Right atrium auricular region (tissue), 2 donors: ENCODE measurements around the gene DMD. TPM values are rescaled to one million over a fixed set of nuclear protein-coding genes. Genes with fewer than 3 reads are reported as not detected.

ENCODE experiments used
- DNase-seq: peaks from one replicate; pipeline ENCODE4 v3.0.0-alpha.2; 2019; ENCODE audit warnings: low spot score
- H3K27ac ChIP-seq, 2 donors: fragments of 200-600 bp; sonication (generic); 1 replicate in 1 of 2; 2 replicates in 1 of 2; pipeline ENCODE4 v1.5.1; 2016 to 2019
- H3K27me3 ChIP-seq, 2 donors: fragments of 200-600 bp; sonication (generic); one replicate each; pipeline versions ENCODE4 v1.5.1 to v1.6.0; 2017 to 2019
- H3K36me3 ChIP-seq: fragments of 200-600 bp; sonication (generic); one replicate; pipeline ENCODE4 v1.5.1; 2016
- H3K4me1 ChIP-seq, 2 donors: fragments of 200-600 bp; sonication (generic); one replicate each; pipeline versions ENCODE4 v1.5.1 to v1.6.0; 2017 to 2019
- H3K4me3 ChIP-seq, 2 donors: fragments of 200-600 bp; sonication (generic); 1 replicate in 1 of 2; 2 replicates in 1 of 2; pipeline ENCODE4 v1.5.1; 2017 to 2019; ENCODE audit warnings: mild to moderate bottlenecking in 1 of 2, moderate library complexity in 1 of 2
- H3K9me3 ChIP-seq, 2 donors: fragments of 200-600 bp; sonication (generic); one replicate each; pipeline ENCODE4 v1.5.1; 2019
- CTCF ChIP-seq, 2 donors: fragments of 200-600 bp; sonication (generic); IDR thresholded peaks; one replicate each; pipeline ENCODE4 v1.5.1; 2019; ENCODE audit warnings: antibody characterized with exemption in 2 of 2
- total RNA-seq, 2 donors: library from RNA; depleted of rRNA; stranded (reverse); fragments of >200 nt; gene quantifications; one replicate each; pipeline ENCODE4 v1.1.0, GENCODE V29; 2016

Gene DMD
- total RNA-seq, 2 donors from 2014 or later, result 111 to 135 TPM

- Histone ChIP-seq H3K4me1 (no peaks in the 10 kb centered on the region), H3K27ac (no peak overlapping the region), H3K27me3 (no peaks in the 10 kb centered on the region), H3K4me3 (no peak overlapping the region), H3K36me3 (peaks cover 6% of the 10 kb centered on the region), H3K9me3 (no peaks in the 10 kb centered on the region)
- DNase-seq, result no peak
- no peak for TF ChIP-seq CTCF (IDR thresholded peaks at IDR 0.05)
These were observed 2012.1 kb downstream of the DMD start for GRCh38 chrX:31199056-31199839.

- no peak for TF ChIP-seq CTCF (IDR thresholded peaks at IDR 0.05)
- Histone ChIP-seq H3K27ac (no peak overlapping the region), H3K27me3 (no peaks in the 10 kb centered on the region), H3K9me3 (no peaks in the 10 kb centered on the region), H3K36me3 (no peaks in the 10 kb centered on the region), H3K4me1 (no peaks in the 10 kb centered on the region), H3K4me3 (no peak overlapping the region)
- no peak for DNase-seq
These were observed 2021.0 kb downstream of the DMD start for GRCh38 chrX:31190221-31190975.

GRCh38 chrX:31186693-31187338 lies 2024.5 kb downstream of the DMD start:
- H3K27ac ChIP-seq, result no peak overlapping the region
- DNase-seq, result no peak
- no peak for TF ChIP-seq CTCF (IDR thresholded peaks at IDR 0.05)
- H3K4me3 ChIP-seq, result no peak overlapping the region
- H3K4me1 ChIP-seq, result no peaks in the 10 kb centered on the region
- H3K36me3 ChIP-seq, result no peaks in the 10 kb centered on the region
- H3K27me3 ChIP-seq, result no peaks in the 10 kb centered on the region
- no peaks in the 10 kb centered on the region for H3K9me3 ChIP-seq

- H3K27me3 ChIP-seq, result no peaks in the 10 kb centered on the region
- no peaks in the 10 kb centered on the region for H3K36me3 ChIP-seq
- no peak overlapping the region for H3K27ac ChIP-seq
- TF ChIP-seq CTCF (IDR thresholded peaks at IDR 0.05), result no peak
- no peak for DNase-seq
- H3K4me3 ChIP-seq, result no peak overlapping the region
- no peaks in the 10 kb centered on the region for H3K4me1 ChIP-seq
- no peaks in the 10 kb centered on the region for H3K9me3 ChIP-seq
These were observed 2025.5 kb downstream of the DMD start for GRCh38 chrX:31185884-31186283.

- no peak overlapping the region for H3K4me3 ChIP-seq
- no peaks in the 10 kb centered on the region for H3K36me3 ChIP-seq
- no peaks in the 10 kb centered on the region for H3K4me1 ChIP-seq
- no peak for DNase-seq
- no peaks in the 10 kb centered on the region for H3K27me3 ChIP-seq
- H3K9me3 ChIP-seq, result no peaks in the 10 kb centered on the region
- TF ChIP-seq CTCF (IDR thresholded peaks at IDR 0.05), result no peak
- H3K27ac ChIP-seq, result no peak overlapping the region
These were observed 2029.9 kb downstream of the DMD start for GRCh38 chrX:31181377-31182000.
